HG03460 (cell line): ENCODE measurements around the gene OXLD1.
"Not testable (repeated sequence)": the region's sequence is repeated elsewhere in the genome, so short reads cannot be mapped to it uniquely, and the experiment has no call there.

Experiments
- ATAC-seq: cut with Tn5 transposase; IDR thresholded peaks from one replicate; pipeline ENCODE4 v1.9.1; 2021; ENCODE audit not compliant: unreplicated experiment

Gene OXLD1

GRCh38 chr17:81683584-81684441 lies 17.4 kb upstream of the OXLD1 start, which contains the start of the genes ARL16 and HGS:
Gene ARL16 (minus strand): TSS chr17:81683797. CDS start chr17:81683753, 44 bp downstream.
Gene HGS (plus strand): TSS chr17:81684011. CDS start chr17:81684067, 56 bp downstream.
- peak; percentile 89 for ATAC-seq

GRCh38 chr17:81683208-81683583 lies 16.8 kb upstream of the OXLD1 start:
- ATAC-seq: peak; percentile 11

- no peak for ATAC-seq
Observed at GRCh38 chr17:81682565-81683207, 16.3 kb upstream of the OXLD1 start.

GRCh38 chr17:81681672-81682071 lies 15.3 kb upstream of the OXLD1 start:
- no peak for ATAC-seq

- ATAC-seq: no peak
Observed at GRCh38 chr17:81680150-81680549, 13.7 kb upstream of the OXLD1 start.

GRCh38 chr17:81676906-81677305 lies 10.5 kb upstream of the OXLD1 start:
- ATAC-seq: no peak

GRCh38 chr17:81675515-81676221 lies 9.3 kb upstream of the OXLD1 start:
- not testable (repeated sequence) for ATAC-seq

GRCh38 chr17:81673561-81674258 lies 7.3 kb upstream of the OXLD1 start:
- no peak for ATAC-seq

GRCh38 chr17:81672954-81673353 lies 6.5 kb upstream of the OXLD1 start:
- ATAC-seq: no peak

GRCh38 chr17:81672504-81672903 lies 6.1 kb upstream of the OXLD1 start:
- no peak for ATAC-seq

GRCh38 chr17:81667754-81668153 lies 1.3 kb upstream of the OXLD1 start:
- no peak for ATAC-seq

- peak; percentile 3 for ATAC-seq
Observed at GRCh38 chr17:81666092-81666341, 388 bp downstream of the OXLD1 start.

GRCh38 chr17:81665205-81666091 lies 957 bp downstream of the OXLD1 start:
- peak; percentile 11 for ATAC-seq

GRCh38 chr17:81664051-81664470 lies 2.3 kb downstream of the OXLD1 start:
- ATAC-seq: no peak

- ATAC-seq: no peak
Observed at GRCh38 chr17:81662002-81662401, 4.4 kb downstream of the OXLD1 start.

GRCh38 chr17:81660441-81660840 lies 6.0 kb downstream of the OXLD1 start:
- ATAC-seq: no peak

- ATAC-seq: no peak
Observed at GRCh38 chr17:81659038-81659437, 7.4 kb downstream of the OXLD1 start.

GRCh38 chr17:81656835-81657234 lies 9.6 kb downstream of the OXLD1 start:
- no peak for ATAC-seq

- no peak for ATAC-seq
Observed at GRCh38 chr17:81656118-81656743, 10.2 kb downstream of the OXLD1 start, which contains the start of gene PDE6G. Gene PDE6G (minus strand): TSS chr17:81656542. CDS start chr17:81653305, 3,237 bp downstream.
